Breast epithelium (tissue), 4 donors: ENCODE measurements around the gene EOGT. TPM values are rescaled to one million over a fixed set of nuclear protein-coding genes. Genes with fewer than 3 reads are reported as not detected.

Experiments used
- DNase-seq, 2 donors: peaks; one replicate each; pipeline ENCODE4 v3.0.0-alpha.2; 2019; ENCODE audit warnings: low spot score in 2 of 2
- H3K27ac ChIP-seq, 2 donors: fragments of 200-600 bp; sonication (generic) in 1 of 2; one replicate each; pipeline ENCODE4 v1.5.1; 2016 to 2019; ENCODE audit warnings: mild to moderate bottlenecking in 1 of 2
- H3K27me3 ChIP-seq, 2 donors: fragments of 200-600 bp; sonication (generic) in 1 of 2; one replicate each; pipeline versions ENCODE4 v1.5.1 to v1.6.0; 2017 to 2019; ENCODE audit warnings: control low read depth in 1 of 2, mild to moderate bottlenecking in 1 of 2
- H3K36me3 ChIP-seq: fragments of 200-600 bp; one replicate; pipeline ENCODE4 v1.5.1; 2019
- H3K4me1 ChIP-seq, 2 donors: fragments of 200-600 bp; sonication (generic); one replicate each; pipeline ENCODE4 v1.5.1; 2016 to 2019; ENCODE audit warnings: control low read depth in 1 of 2
- H3K4me3 ChIP-seq, 3 donors: fragments of 200-600 bp; sonication (generic); 1 replicate in 2 of 3; 2 replicates in 1 of 3; pipeline ENCODE4 v1.5.1; 2016 to 2019; ENCODE audit warnings: mild to moderate bottlenecking in 3 of 3, moderate library complexity in 2 of 3
- H3K9me3 ChIP-seq, 2 donors: fragments of 200-600 bp; sonication (generic) in 1 of 2; one replicate each; pipeline ENCODE4 v1.5.1; 2016 to 2019; ENCODE audit warnings: control low read depth in 1 of 2
- CTCF ChIP-seq, 3 donors: fragments of 450-650 bp; IDR thresholded peaks; one replicate each; pipeline ENCODE4 v1.5.1; 2016 to 2017; ENCODE audit warnings: antibody characterized with exemption in 3 of 3, mild to moderate bottlenecking in 3 of 3, moderate library complexity in 3 of 3
- POLR2A ChIP-seq: fragments of 450-650 bp; IDR thresholded peaks from one replicate; pipeline ENCODE4 v1.6.1; 2016; ENCODE audit warnings: antibody characterized with exemption, mild to moderate bottlenecking, moderate library complexity
- POLR2AphosphoS5 ChIP-seq, 3 donors: sonication (generic); formaldehyde crosslinking; IDR thresholded peaks; one replicate each; pipeline ENCODE4 v1.6.1; 2017; ENCODE audit warnings: antibody characterized with exemption in 3 of 3
- intact Hi-C: fragments of 100-400 bp; cut with DNase I; formaldehyde crosslinking; loops from one replicate; pipeline ENCODE4 v1.15.1; 2023; ENCODE audit warnings: low total_unique reads
- total RNA-seq, 3 donors: library from RNA; depleted of rRNA; stranded (reverse); fragments of >200 nt; gene quantifications; one replicate each; pipeline ENCODE4 v1.1.0, GENCODE V29; 2016

EOGT gene
- 10 to 100 TPM; 34.2 to 71.7 (median 58.0) TPM for total RNA-seq

- TF ChIP-seq CTCF (IDR thresholded peaks at IDR 0.05), result peak; percentile 7 to 57 (median 47)
- peak; percentile 60 to 70 (median 63) for TF ChIP-seq POLR2AphosphoS5 (IDR thresholded peaks at IDR 0.05)
- peak; percentile 49 for TF ChIP-seq POLR2A
- Histone ChIP-seq H3K9me3 (no peaks in the 10 kb centered on the region), H3K4me3 (peak within 1 kb of the TSS; percentile 78 to 95 (median 91)), H3K36me3 (no peaks in the 10 kb centered on the region), H3K27ac (peak within 1 kb of the TSS; percentile 99), H3K4me1 (peaks cover 0 to 4% of the 10 kb centered on the region in 2 donors), H3K27me3 (no peaks in the 10 kb centered on the region)
- DNase-seq, result peak; percentile 85 to 86
- intact Hi-C loops, result no loop called here
Observed at GRCh38 chr3:69013253-69014021, at the start of gene EOGT. EOGT (minus strand) TSS chr3:69013684; CDS start chr3:69009846, 3,838 bp downstream.

- H3K27ac ChIP-seq, result no peak overlapping the region
- H3K9me3 ChIP-seq, result no peaks in the 10 kb centered on the region
- H3K36me3 ChIP-seq, result peaks cover 5% of the 10 kb centered on the region
- DNase-seq, result no peak
- H3K4me3 ChIP-seq, result no peak overlapping the region
- intact Hi-C loops, result no loop called here
- H3K4me1 ChIP-seq, result no peaks in the 10 kb centered on the region
- no peaks in the 10 kb centered on the region for H3K27me3 ChIP-seq
- TF ChIP-seq POLR2AphosphoS5 (IDR thresholded peaks at IDR 0.05) (no peak), CTCF (IDR thresholded peaks at IDR 0.05) (no peak), POLR2A (no peak)
Observed at GRCh38 chr3:69059688-69060087, 46.2 kb upstream of the EOGT start.

DNA sequence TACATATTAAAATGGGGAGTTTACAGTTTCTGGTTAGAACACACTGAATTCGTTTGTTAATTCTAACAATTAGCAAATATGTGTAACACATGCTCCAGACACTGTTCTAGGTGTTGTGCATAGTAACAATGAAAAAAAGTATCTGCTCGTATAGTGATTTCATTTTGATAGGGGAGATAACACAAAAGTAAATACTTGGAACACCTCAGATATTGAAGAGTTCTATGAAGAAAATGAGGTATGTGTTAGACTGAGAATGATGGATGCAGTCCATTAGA, 45.4 kb upstream of the EOGT start:
- no peak overlapping the region for H3K27ac ChIP-seq

GRCh38 chr3:69058180-69058946, 44.9 kb upstream of the EOGT start:
- H3K4me1 ChIP-seq, result no peaks in the 10 kb centered on the region
- DNase-seq, result no peak
- H3K4me3 ChIP-seq, result no peak overlapping the region
- no peaks in the 10 kb centered on the region for H3K9me3 ChIP-seq
- no peaks in the 10 kb centered on the region for H3K27me3 ChIP-seq
- peaks cover 5% of the 10 kb centered on the region for H3K36me3 ChIP-seq
- intact Hi-C loops, result no loop called here
- no peak overlapping the region for H3K27ac ChIP-seq
- TF ChIP-seq POLR2AphosphoS5 (IDR thresholded peaks at IDR 0.05) (no peak), POLR2A (no peak), CTCF (IDR thresholded peaks at IDR 0.05) (no peak)

More for the DNA sequence above, 45.4 kb upstream of the EOGT start:
- DNase-seq, result no peak
- Histone ChIP-seq H3K4me1 (no peaks in the 10 kb centered on the region), H3K27me3 (no peaks in the 10 kb centered on the region), H3K36me3 (peaks cover 5% of the 10 kb centered on the region), H3K9me3 (no peaks in the 10 kb centered on the region), H3K4me3 (no peak overlapping the region)
- intact Hi-C loops, result no loop called here
- no peak for TF ChIP-seq POLR2A
- no peak for TF ChIP-seq CTCF (IDR thresholded peaks at IDR 0.05)
- TF ChIP-seq POLR2AphosphoS5 (IDR thresholded peaks at IDR 0.05), result no peak

DNA sequence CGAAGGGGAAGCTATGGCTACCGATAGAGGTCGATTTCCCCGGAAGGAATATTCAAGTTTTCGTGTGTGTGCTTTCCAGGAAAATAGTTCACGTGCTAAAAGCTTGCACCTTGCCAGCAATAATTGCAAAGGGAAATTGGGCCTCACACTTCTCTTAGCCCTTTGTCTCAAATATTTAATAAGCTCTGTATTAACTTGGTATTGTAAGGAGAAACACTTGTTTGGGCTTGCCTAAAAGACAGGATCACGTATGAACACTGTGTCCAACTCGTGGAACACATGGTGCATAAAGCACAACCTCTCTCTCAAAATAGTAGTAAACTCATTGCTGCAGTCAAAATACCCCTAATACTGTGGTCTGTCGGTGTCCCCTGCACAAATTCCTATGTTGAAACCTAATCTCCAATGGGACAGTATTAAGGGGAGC, 39.0 kb upstream of the EOGT start:
- TF ChIP-seq POLR2AphosphoS5 (IDR thresholded peaks at IDR 0.05) (peak in 1 of 3 donors; percentile 54), CTCF (IDR thresholded peaks at IDR 0.05) (no peak), POLR2A (no peak)
- Histone ChIP-seq H3K27me3 (no peaks in the 10 kb centered on the region), H3K36me3 (peaks cover 6% of the 10 kb centered on the region), H3K4me3 (peak overlapping the region; percentile 84 to 92 (median 86)), H3K4me1 (peaks cover 0 to 20% of the 10 kb centered on the region in 2 donors), H3K27ac (peak overlapping the region; percentile 99), H3K9me3 (no peaks in the 10 kb centered on the region)
- DNase-seq, result no peak
- intact Hi-C loops, result no loop called here
